Suppressor macrophage treated with lipopolysaccharide for 1 hour (primary cell): ENCODE measurements around the gene ETDA.
"Not testable (repeated sequence)": the region's sequence is repeated elsewhere in the genome, so short reads cannot be mapped to it uniquely, and the experiment has no call there.

Experiments used
- DNase-seq, 3 donors: peaks; one replicate each; pipeline ENCODE4 v3.0.0-alpha.2; 2020 to 2022

ETDA gene

GRCh38 chrX:135252011-135252518 lies at the start of gene ETDA:
Gene ETDA (plus strand): TSS chrX:135252061. CDS start chrX:135253277, 1,216 bp downstream.
- not testable (repeated sequence) for DNase-seq

- peak in 1 of 3 donors; percentile 0 for DNase-seq
These were observed 45.4 kb upstream of the ETDA start for GRCh38 chrX:135206427-135206826.

- DNase-seq: no peak
These were observed 38.5 kb upstream of the ETDA start for GRCh38 chrX:135213200-135213844.

DNA sequence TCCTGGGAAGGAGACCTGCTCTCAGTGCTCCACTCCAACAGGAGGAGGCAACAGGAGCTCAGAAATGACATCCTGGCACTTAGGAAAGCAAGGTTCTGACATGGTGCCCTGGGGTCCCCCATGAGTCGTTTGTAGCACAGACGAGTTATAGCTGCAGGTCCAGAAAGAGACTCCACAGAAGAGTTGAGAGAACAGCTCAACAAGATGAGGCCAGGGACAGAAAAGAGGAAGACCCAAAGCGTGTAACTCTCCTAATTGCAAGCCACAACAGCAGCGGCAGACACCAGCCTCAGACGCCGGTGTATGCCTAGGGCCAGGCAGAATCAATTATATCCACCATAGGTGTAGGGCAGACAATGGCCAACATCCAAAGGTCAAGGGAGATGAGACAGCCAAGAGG lies 5.9 kb upstream of the ETDA start:
- not testable (repeated sequence) for DNase-seq

GRCh38 chrX:135256087-135256684 lies 4.3 kb downstream of the ETDA start:
- DNase-seq: not testable (repeated sequence)

DNA sequence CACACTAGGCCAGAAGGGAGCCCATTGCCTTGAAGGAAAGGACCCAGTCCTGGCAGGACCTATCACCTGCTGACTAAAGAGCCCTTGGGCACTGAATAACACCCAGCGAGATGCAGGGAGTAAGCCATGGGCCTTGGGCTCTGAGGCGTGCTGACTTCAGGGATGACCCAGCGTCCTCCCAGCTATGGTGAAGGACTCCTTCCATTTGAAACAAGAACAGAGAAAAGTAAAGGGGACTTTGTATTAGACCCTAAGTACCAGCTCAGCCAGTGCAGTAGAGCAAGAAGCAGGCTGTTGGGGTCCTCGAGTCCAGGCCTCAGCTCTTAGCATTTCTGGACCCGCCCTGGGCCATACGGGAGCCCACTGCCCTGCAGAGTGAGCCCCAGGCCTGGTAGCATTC lies 5.1 kb downstream of the ETDA start:
- no peak for DNase-seq

- DNase-seq: no peak
These were observed 5.6 kb downstream of the ETDA start for GRCh38 chrX:135257469-135257868.

- DNase-seq: not testable (repeated sequence)
These were observed 9.1 kb downstream of the ETDA start for GRCh38 chrX:135260976-135261375.

GRCh38 chrX:135263376-135263775 lies 11.5 kb downstream of the ETDA start:
- not testable (repeated sequence) for DNase-seq

GRCh38 chrX:135264206-135264605 lies 12.3 kb downstream of the ETDA start:
- no peak for DNase-seq

DNA sequence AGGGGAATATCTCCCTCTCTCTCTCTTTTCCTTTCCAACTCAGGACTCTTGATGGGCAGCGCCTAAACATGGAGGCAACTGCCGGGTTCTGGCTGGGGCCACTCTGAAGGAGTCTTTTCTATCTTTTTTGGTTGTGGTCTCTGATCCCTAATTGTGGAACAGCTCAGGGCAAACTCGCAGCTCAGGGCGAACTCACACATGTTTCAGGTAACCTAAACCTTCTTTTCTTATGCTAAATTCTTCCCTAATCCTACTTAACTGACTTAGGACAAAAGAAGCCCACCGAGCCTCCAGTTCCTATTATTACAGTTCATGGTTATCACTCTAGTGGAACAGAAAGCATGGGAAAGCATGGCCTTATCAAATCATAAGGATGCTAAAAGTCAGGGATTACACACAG lies 21.3 kb downstream of the ETDA start:
- no peak for DNase-seq

- no peak for DNase-seq
These were observed 24.1 kb downstream of the ETDA start for GRCh38 chrX:135275973-135276372.

DNA sequence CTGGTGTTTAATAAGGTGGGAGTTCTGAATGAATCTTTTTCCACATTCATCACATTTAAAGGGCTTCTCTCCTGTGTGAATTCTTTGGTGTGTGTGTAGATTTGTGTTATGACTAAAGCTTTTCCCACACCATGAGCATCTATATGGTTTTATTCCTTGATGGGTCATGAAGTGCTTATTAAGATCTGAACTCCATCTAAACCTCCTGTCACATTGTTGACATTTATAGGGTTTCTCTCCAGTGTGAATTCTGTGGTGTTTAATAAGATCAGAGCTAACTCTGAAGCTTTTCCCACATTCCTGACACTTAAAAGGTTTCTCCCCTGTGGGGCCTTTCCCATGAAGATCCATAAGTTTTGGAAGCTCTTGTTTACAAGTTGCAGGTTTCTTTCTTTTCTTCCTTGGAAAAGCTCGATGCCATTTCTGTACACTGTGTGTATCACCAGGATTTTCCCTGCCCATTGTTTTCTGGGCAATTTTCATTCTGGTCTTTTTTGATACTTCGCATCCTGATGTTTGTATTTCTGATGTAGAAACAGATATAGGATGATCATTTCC lies 35.5 kb downstream of the ETDA start:
- DNase-seq: no peak

- peak; percentile 53 to 56 (median 55) for DNase-seq
These were observed 43.5 kb downstream of the ETDA start for GRCh38 chrX:135295238-135295943.

- no peak for DNase-seq
These were observed 44.1 kb downstream of the ETDA start for GRCh38 chrX:135295944-135296305.

DNA sequence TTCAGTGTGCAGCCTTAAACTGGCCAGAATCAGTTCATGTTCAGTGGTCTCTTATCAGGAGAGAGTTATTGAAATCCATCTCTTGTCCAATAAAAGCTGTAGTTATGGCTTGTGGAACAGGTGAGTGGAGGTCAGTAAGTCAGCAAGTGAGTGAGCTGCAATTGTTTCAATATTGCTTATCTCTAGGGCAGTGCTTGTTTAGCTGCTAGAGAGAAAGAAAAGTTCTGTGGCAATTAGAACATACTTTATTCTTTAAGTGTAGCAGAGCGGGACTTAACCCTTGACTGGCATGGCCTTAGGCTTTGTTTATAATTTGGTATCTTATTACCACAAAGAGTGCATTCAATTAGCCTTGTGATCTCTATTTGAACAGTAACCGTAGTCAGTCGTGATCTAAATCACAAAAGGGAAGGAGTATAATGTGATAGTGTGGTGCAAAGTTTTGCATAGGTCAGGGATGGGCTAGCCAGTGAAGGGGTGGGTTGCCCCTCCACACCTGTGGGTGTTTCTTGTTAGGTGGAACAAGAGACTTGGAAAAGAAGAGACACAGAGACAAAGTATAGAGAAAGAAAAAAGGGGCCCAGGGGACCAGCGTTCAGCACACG lies 50.5 kb downstream of the ETDA start:
- no peak for DNase-seq
